ENCODE results near the gene MRPL19. TPM values are rescaled to one million over a fixed set of nuclear protein-coding genes. Genes with fewer than 3 reads are reported as not detected.
A peak's percentile ranks its signal among the peaks of the same experiment; 100 is the strongest.

Gene MRPL19
- total and polyA plus RNA-seq, 2 of the 13 experiments (the other 11 are each of a cell fraction or from before 2014, with no cell fraction given), result 43.2 to 163 TPM

GRCh38 chr2:75608684-75609333, 37.8 kb upstream of the MRPL19 start (continued):
- no peak for TF ChIP-seq ZNF770 (CRISPR knock-in tag; IDR thresholded peaks at IDR 0.05)
- peak; percentile 55; the same call in 1 of the 2 replicates for TF ChIP-seq ZNF441 (CRISPR knock-in tag; IDR thresholded peaks at IDR 0.05; ENCODE audit: borderline replicate concordance)
- TF ChIP-seq ZNF407 (CRISPR knock-in tag; IDR thresholded peaks at IDR 0.05; ENCODE audit: not compliant biosample characterization), result peak; percentile 80
- TF ChIP-seq SRSF9 (IDR thresholded peaks at IDR 0.05; ENCODE audit: borderline replicate concordance, insufficient read depth, low read depth, low read length, poor library complexity, severe bottlenecking), result no peak
- TF ChIP-seq YY1 (IDR thresholded peaks at IDR 0.05; ENCODE audit: insufficient read depth, insufficient replicate concordance, low read depth, low read length), result peak; percentile 57
- TF ChIP-seq NFKB2 (CRISPR knock-in tag; IDR thresholded peaks at IDR 0.05; ENCODE audit: borderline replicate concordance), result peak; percentile 78; the same call in 1 of the 2 replicates
- TF ChIP-seq ZNF44 (CRISPR knock-in tag; IDR thresholded peaks at IDR 0.05), result peak; percentile 89; the same call in 1 of the 2 replicates
- peak; percentile 79; the same call in 1 of the 2 replicates for TF ChIP-seq THRA (CRISPR knock-in tag; IDR thresholded peaks at IDR 0.05; ENCODE audit: borderline replicate concordance)
- TF ChIP-seq ZNF343 (CRISPR knock-in tag; IDR thresholded peaks at IDR 0.05), result 0 out of 2 replicates have a peak, but pooled peaks have one; percentile 41
- no peak for TF ChIP-seq ZZZ3 (CRISPR knock-in tag; IDR thresholded peaks at IDR 0.05; ENCODE audit: borderline replicate concordance)
- peak; percentile 87 for TF ChIP-seq ZBTB7B (CRISPR knock-in tag; IDR thresholded peaks at IDR 0.05)
- peak; percentile 63 for TF ChIP-seq RARA (CRISPR knock-in tag; IDR thresholded peaks at IDR 0.05)
- TF ChIP-seq MTA1 (CRISPR knock-in tag; IDR thresholded peaks at IDR 0.05; ENCODE audit: borderline replicate concordance), result peak; percentile 67; the same call in 1 of the 2 replicates
- peak; percentile 92 for TF ChIP-seq KDM5B (CRISPR knock-in tag; IDR thresholded peaks at IDR 0.05; ENCODE audit: borderline replicate concordance)
- TF ChIP-seq FOSL2 (CRISPR knock-in tag; IDR thresholded peaks at IDR 0.05), result peak; percentile 28; the same call in 1 of the 2 replicates
- peak; percentile 99 for TF ChIP-seq STAG1 (CRISPR knock-in tag; IDR thresholded peaks at IDR 0.05)
- TF ChIP-seq RNF2 (conservative IDR thresholded peaks at IDR 0.05; ENCODE audit: low read depth), result no peak

Data from HepG2 (cell line).